Measurements from ENCODE around the gene SMOC2.

SMOC2 gene

DNA sequence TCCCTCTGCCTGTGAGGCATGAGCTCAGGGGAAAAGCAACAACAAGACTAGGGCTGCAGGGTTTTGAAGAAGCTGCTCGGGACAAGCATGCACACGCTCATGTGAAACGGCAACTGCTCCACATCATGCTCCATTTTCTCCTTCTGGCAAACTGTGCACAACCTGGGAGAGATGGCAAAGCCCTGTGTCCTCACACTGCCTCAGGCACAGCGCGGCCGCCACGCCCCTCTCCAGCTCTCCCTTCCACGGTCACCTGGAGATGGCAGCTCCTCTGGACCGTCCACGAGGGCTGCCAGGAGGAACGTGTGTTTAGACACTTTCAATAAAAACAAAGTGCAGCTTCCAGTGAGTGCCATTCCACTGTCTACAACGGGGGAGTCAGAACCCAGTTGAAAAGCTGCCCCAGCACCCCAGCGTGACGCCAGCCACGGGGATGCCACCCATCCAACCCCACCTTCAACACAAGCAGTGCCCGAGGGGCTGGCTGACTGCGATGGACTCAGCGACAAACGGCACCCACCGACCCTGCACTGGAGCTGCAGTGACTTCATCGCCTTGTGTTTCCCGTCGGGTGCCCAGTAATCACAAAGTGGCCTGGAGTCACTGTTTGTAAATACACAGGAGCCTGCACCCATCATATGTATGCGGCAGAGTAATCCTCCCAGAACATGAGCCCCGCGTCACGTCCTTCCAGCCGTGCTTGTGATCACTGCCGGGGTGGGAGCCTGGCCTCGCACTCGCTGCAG, 16.1 kb downstream of the SMOC2 start:
- no peak overlapping the region for H3K4me3 ChIP-seq (ENCODE audit: low read depth in 1 of 5, low read length in 5 of 5)
- H3K9ac ChIP-seq (ENCODE audit: low read length in 5 of 5) = no peak overlapping the region
- peaks cover 0 to 9% (median 6%) of the 10 kb centered on the region in 5 donors for H3K27me3 ChIP-seq (ENCODE audit: control insufficient read depth in 5 of 5, insufficient read depth in 4 of 5, low read length in 5 of 5)
- H3K9me3 ChIP-seq (ENCODE audit: control insufficient read depth in 5 of 5, low read length in 5 of 5) = no peaks in the 10 kb centered on the region
- peaks cover 0 to 13% (median 8%) of the 10 kb centered on the region in 5 donors for H3K4me1 ChIP-seq (ENCODE audit: control insufficient read depth in 5 of 5, insufficient read depth in 5 of 5, low read length in 5 of 5)
- no peak overlapping the region for H3K27ac ChIP-seq (ENCODE audit: low read depth, low read length)
- H3K36me3 ChIP-seq (ENCODE audit: control insufficient read depth in 5 of 5, insufficient read depth in 5 of 5, low read length in 5 of 5) = no peaks in the 10 kb centered on the region

DNA sequence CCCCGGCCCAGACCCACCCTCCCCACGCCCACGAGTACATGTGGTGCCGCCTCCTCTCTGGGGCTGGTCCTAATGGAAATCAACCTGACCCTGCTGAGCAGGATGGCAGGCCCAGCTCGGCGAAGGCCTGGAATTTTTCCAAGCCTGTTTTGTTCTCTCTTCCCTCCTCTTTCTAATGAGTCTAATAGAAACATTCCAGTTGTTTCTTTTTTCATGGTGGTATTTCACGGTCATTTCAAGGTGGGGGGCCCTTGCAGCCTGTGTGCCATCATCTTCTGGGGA, 16.6 kb downstream of the SMOC2 start:
- no peaks in the 10 kb centered on the region for H3K9me3 ChIP-seq (ENCODE audit: control insufficient read depth in 5 of 5, low read length in 5 of 5)
- peaks cover 0 to 9% (median 6%) of the 10 kb centered on the region in 5 donors for H3K27me3 ChIP-seq (ENCODE audit: control insufficient read depth in 5 of 5, insufficient read depth in 4 of 5, low read length in 5 of 5)
- no peak overlapping the region for H3K4me3 ChIP-seq (ENCODE audit: low read depth in 1 of 5, low read length in 5 of 5)
- H3K27ac ChIP-seq (ENCODE audit: low read depth, low read length) = no peak overlapping the region
- peaks cover 0 to 8% (median 6%) of the 10 kb centered on the region in 5 donors for H3K4me1 ChIP-seq (ENCODE audit: control insufficient read depth in 5 of 5, insufficient read depth in 5 of 5, low read length in 5 of 5)
- H3K9ac ChIP-seq (ENCODE audit: low read length in 5 of 5) = no peak overlapping the region
- H3K36me3 ChIP-seq (ENCODE audit: control insufficient read depth in 5 of 5, insufficient read depth in 5 of 5, low read length in 5 of 5) = no peaks in the 10 kb centered on the region

DNA sequence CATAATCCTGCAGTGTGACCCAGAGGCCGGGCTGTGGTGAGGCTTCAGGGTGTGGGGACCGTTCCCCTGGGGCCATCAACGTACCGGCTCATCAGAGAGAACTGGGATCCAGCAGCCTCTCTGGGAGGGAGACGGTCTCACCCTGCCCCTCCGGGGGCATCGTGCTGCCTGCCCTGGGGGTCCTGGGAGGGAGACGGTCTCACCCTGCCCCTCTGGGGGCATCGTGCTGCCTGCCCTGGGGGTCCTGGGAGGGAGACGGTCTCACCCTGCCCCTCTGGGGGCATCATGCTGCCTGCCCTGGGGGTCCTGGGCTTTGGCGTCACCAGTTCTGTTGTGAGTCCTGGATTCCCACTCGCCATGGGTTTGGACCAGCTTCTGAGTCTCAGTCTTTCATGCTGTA, 17.1 kb downstream of the SMOC2 start:
- H3K27me3 ChIP-seq (ENCODE audit: control insufficient read depth in 5 of 5, insufficient read depth in 4 of 5, low read length in 5 of 5) = peaks cover 0 to 9% (median 6%) of the 10 kb centered on the region in 5 donors
- H3K27ac ChIP-seq (ENCODE audit: low read depth, low read length) = no peak overlapping the region
- no peak overlapping the region for H3K4me3 ChIP-seq (ENCODE audit: low read depth in 1 of 5, low read length in 5 of 5)
- H3K36me3 ChIP-seq (ENCODE audit: control insufficient read depth in 5 of 5, insufficient read depth in 5 of 5, low read length in 5 of 5) = no peaks in the 10 kb centered on the region
- peaks cover 0 to 3% (median 1%) of the 10 kb centered on the region in 5 donors for H3K4me1 ChIP-seq (ENCODE audit: control insufficient read depth in 5 of 5, insufficient read depth in 5 of 5, low read length in 5 of 5)
- no peak overlapping the region for H3K9ac ChIP-seq (ENCODE audit: low read length in 5 of 5)
- no peaks in the 10 kb centered on the region for H3K9me3 ChIP-seq (ENCODE audit: control insufficient read depth in 5 of 5, low read length in 5 of 5)

DNA sequence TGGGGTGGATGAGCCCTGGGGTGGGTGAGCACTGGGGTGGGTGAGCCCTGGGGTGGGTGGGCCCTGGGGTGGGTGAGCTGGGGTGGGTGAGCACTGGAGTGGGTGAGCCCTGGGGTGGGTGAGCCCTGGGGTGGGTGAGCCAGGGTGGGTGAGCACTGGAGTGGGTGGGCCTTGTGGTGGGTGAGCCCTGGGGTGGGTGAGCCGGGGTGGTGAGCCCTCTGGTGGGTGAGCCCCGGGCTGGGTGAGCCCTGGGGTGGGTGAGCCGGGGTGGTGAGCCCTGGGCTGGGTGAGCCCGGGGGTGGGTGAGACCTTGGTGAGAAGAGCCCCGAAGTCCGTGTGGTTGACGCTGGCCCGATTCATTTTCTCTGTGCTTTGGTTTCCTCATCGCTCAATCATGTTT, 18.6 kb downstream of the SMOC2 start:
- H3K4me1 ChIP-seq (ENCODE audit: control insufficient read depth in 5 of 5, insufficient read depth in 5 of 5, low read length in 5 of 5) = no peaks in the 10 kb centered on the region

DNA sequence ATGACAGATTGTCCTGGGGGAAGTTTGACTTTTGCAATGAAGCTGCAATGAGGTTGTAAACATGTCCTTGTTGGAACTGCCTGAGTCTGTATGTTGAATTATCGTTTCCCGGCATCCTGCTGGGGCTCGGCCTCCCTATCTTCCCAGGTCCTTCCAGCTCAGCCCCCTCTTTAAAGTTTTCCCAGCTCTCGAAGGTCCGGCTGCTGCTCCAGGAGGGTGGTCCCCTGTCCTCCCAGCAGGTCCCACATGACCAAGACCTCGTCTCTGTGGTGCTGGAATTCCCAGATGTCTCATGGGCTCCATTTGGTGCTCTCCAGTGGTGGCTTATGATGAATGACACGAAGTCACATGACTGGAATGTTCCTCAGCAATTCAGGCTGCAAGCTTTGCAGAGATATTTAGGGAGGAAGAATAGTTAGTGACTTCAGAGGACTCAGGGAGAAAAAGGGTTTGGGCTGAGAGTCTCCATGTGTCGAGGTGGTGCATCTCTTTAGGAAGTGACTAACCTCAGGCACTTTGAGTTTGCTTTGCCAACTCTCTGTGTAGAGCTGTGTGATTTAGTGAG, 21.4 kb downstream of the SMOC2 start:
- Histone ChIP-seq H3K9me3 (ENCODE audit: control insufficient read depth in 5 of 5, low read length in 5 of 5) (no peaks in the 10 kb centered on the region), H3K27ac (ENCODE audit: low read depth, low read length) (no peak overlapping the region), H3K27me3 (ENCODE audit: control insufficient read depth in 5 of 5, insufficient read depth in 4 of 5, low read length in 5 of 5) (peaks cover 0 to 6% (median 0%) of the 10 kb centered on the region in 5 donors), H3K9ac (ENCODE audit: low read length in 5 of 5) (no peak overlapping the region), H3K36me3 (ENCODE audit: control insufficient read depth in 5 of 5, insufficient read depth in 5 of 5, low read length in 5 of 5) (no peaks in the 10 kb centered on the region), H3K4me1 (ENCODE audit: control insufficient read depth in 5 of 5, insufficient read depth in 5 of 5, low read length in 5 of 5) (no peaks in the 10 kb centered on the region), H3K4me3 (ENCODE audit: low read depth in 1 of 5, low read length in 5 of 5) (no peak overlapping the region)

More for the DNA sequence above, 18.6 kb downstream of the SMOC2 start:
- H3K9me3 ChIP-seq (ENCODE audit: control insufficient read depth in 5 of 5, low read length in 5 of 5) = no peaks in the 10 kb centered on the region
- peaks cover 0 to 7% (median 6%) of the 10 kb centered on the region in 5 donors for H3K27me3 ChIP-seq (ENCODE audit: control insufficient read depth in 5 of 5, insufficient read depth in 4 of 5, low read length in 5 of 5)
- no peak overlapping the region for H3K27ac ChIP-seq (ENCODE audit: low read depth, low read length)
- H3K9ac ChIP-seq (ENCODE audit: low read length in 5 of 5) = no peak overlapping the region
- H3K4me3 ChIP-seq (ENCODE audit: low read depth in 1 of 5, low read length in 5 of 5) = no peak overlapping the region
- H3K36me3 ChIP-seq (ENCODE audit: control insufficient read depth in 5 of 5, insufficient read depth in 5 of 5, low read length in 5 of 5) = no peaks in the 10 kb centered on the region

DNA sequence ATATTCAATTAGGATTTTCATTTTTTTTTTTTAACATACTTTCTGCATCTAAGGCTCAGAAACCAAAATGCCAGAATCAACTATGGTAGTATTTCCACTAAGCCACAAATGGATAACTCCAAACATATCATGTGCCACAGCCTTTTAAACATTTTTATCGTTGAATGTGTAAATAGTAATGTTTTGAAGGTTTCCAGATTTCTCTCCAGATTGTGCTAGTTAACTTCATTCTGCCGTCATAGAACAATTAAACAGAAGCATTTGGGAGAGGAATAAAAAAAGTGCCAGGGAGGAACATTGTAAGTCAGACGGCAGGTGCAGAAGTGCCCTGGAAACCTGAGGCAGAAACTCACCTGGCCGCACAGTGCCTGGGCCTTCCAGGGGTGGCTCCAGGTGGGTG, 23.6 kb downstream of the SMOC2 start:
- Histone ChIP-seq H3K9ac (ENCODE audit: low read length in 5 of 5) (no peak overlapping the region), H3K36me3 (ENCODE audit: control insufficient read depth in 5 of 5, insufficient read depth in 5 of 5, low read length in 5 of 5) (no peaks in the 10 kb centered on the region), H3K4me1 (ENCODE audit: control insufficient read depth in 5 of 5, insufficient read depth in 5 of 5, low read length in 5 of 5) (no peaks in the 10 kb centered on the region), H3K27ac (ENCODE audit: low read depth, low read length) (no peak overlapping the region), H3K4me3 (ENCODE audit: low read depth in 1 of 5, low read length in 5 of 5) (no peak overlapping the region), H3K9me3 (ENCODE audit: control insufficient read depth in 5 of 5, low read length in 5 of 5) (no peaks in the 10 kb centered on the region), H3K27me3 (ENCODE audit: control insufficient read depth in 5 of 5, insufficient read depth in 4 of 5, low read length in 5 of 5) (peaks cover 0 to 4% (median 0%) of the 10 kb centered on the region in 5 donors)

DNA sequence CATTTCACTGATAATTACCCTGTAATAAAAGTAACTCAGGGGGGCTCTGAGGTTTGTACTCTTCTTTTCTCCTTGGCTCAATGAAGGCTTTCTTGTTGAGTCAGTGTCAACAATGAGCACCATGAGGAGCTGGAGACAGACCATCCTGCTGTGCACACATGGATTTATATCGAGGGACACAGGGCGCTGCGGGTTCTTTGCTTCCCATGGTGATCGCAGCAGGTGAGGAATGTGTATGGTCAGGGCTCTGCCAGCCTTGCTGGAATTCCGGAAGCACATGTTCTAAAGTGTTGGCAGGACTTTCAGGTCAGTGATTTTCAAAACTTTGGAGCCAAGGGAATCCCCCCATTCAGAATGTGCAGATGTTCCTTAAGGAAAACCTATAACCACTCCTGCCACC, 27.1 kb downstream of the SMOC2 start:
- peaks cover 0 to 4% (median 0%) of the 10 kb centered on the region in 5 donors for H3K27me3 ChIP-seq (ENCODE audit: control insufficient read depth in 5 of 5, insufficient read depth in 4 of 5, low read length in 5 of 5)
- no peak overlapping the region for H3K9ac ChIP-seq (ENCODE audit: low read length in 5 of 5)
- no peaks in the 10 kb centered on the region for H3K4me1 ChIP-seq (ENCODE audit: control insufficient read depth in 5 of 5, insufficient read depth in 5 of 5, low read length in 5 of 5)
- no peaks in the 10 kb centered on the region for H3K36me3 ChIP-seq (ENCODE audit: control insufficient read depth in 5 of 5, insufficient read depth in 5 of 5, low read length in 5 of 5)
- H3K27ac ChIP-seq (ENCODE audit: low read depth, low read length) = no peak overlapping the region
- H3K9me3 ChIP-seq (ENCODE audit: control insufficient read depth in 5 of 5, low read length in 5 of 5) = peaks cover 0 to 4% (median 0%) of the 10 kb centered on the region in 5 donors
- no peak overlapping the region for H3K4me3 ChIP-seq (ENCODE audit: low read depth in 1 of 5, low read length in 5 of 5)

DNA sequence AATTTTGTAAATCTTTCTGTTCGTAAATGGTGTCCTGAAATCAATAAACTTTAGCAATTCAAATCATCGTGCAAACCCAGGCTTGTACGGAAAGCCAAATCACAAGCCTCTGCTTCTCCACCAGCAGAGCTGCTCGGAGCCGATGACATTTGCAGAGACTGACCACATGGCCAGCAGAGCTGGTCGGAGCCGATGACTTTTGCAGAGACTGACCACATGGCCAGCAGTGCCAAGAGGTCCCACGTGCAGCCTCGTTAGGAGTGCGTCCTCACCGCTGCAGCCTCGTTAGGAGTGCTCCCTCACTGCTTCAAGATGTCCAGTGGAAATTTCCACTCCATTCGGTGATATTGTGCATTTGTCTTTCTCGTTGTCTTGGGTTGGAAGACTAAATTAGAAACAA, 28.5 kb downstream of the SMOC2 start:
- Histone ChIP-seq H3K36me3 (ENCODE audit: control insufficient read depth in 5 of 5, insufficient read depth in 5 of 5, low read length in 5 of 5) (no peaks in the 10 kb centered on the region), H3K27me3 (ENCODE audit: control insufficient read depth in 5 of 5, insufficient read depth in 4 of 5, low read length in 5 of 5) (peaks cover 0 to 8% (median 2%) of the 10 kb centered on the region in 5 donors), H3K4me1 (ENCODE audit: control insufficient read depth in 5 of 5, insufficient read depth in 5 of 5, low read length in 5 of 5) (no peaks in the 10 kb centered on the region), H3K9me3 (ENCODE audit: control insufficient read depth in 5 of 5, low read length in 5 of 5) (peaks cover 0 to 4% (median 0%) of the 10 kb centered on the region in 5 donors), H3K27ac (ENCODE audit: low read depth, low read length) (no peak overlapping the region), H3K9ac (ENCODE audit: low read length in 5 of 5) (no peak overlapping the region), H3K4me3 (ENCODE audit: low read depth in 1 of 5, low read length in 5 of 5) (no peak overlapping the region)

DNA sequence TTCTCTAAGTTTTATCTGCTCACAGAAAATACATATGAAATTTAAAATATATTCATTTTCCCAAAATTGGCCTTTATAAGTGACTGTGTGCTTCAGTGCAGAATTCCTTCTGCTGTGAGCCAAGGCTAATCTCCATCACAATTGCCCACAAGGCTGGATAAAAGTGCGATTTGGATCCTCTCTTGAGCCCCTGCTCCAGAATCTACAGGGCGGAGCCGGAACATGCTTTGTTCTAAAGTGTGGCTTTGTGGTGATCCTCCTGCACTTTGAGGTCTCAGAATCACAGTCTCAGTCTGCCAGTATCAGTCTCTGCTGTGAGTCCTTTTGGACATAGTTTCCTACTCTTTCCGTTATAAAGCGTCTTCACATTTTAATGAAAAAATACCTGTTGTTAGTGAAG, 28.9 kb downstream of the SMOC2 start:
- no peaks in the 10 kb centered on the region for H3K36me3 ChIP-seq (ENCODE audit: control insufficient read depth in 5 of 5, insufficient read depth in 5 of 5, low read length in 5 of 5)
- no peak overlapping the region for H3K27ac ChIP-seq (ENCODE audit: low read depth, low read length)
- H3K27me3 ChIP-seq (ENCODE audit: control insufficient read depth in 5 of 5, insufficient read depth in 4 of 5, low read length in 5 of 5) = peaks cover 0 to 8% (median 2%) of the 10 kb centered on the region in 5 donors
- no peak overlapping the region for H3K4me3 ChIP-seq (ENCODE audit: low read depth in 1 of 5, low read length in 5 of 5)
- H3K9ac ChIP-seq (ENCODE audit: low read length in 5 of 5) = no peak overlapping the region
- H3K9me3 ChIP-seq (ENCODE audit: control insufficient read depth in 5 of 5, low read length in 5 of 5) = peaks cover 0 to 4% (median 0%) of the 10 kb centered on the region in 5 donors
- no peaks in the 10 kb centered on the region for H3K4me1 ChIP-seq (ENCODE audit: control insufficient read depth in 5 of 5, insufficient read depth in 5 of 5, low read length in 5 of 5)

DNA sequence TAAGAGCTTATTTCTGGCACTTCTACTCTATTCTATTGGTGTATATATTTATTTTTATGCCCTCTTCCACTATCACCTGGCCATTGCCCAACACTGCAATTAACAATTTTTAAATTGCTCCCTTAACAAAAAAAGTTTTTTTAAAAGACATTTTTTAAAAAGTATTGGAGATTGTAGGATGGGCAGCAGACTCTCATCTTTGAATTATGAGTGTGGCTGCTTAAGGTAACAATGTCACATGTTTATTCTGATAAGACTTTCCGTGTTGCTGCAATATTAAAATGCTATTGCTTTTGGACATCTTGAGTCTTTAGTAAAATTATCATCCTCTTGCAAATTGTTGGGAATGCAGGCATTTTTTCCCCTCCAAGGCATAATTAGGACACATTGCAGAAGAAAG, 31.4 kb downstream of the SMOC2 start:
- Histone ChIP-seq H3K9me3 (ENCODE audit: control insufficient read depth in 5 of 5, low read length in 5 of 5) (peaks cover 0 to 4% (median 0%) of the 10 kb centered on the region in 5 donors), H3K4me1 (ENCODE audit: control insufficient read depth in 5 of 5, insufficient read depth in 5 of 5, low read length in 5 of 5) (no peaks in the 10 kb centered on the region), H3K9ac (ENCODE audit: low read length in 5 of 5) (no peak overlapping the region), H3K27me3 (ENCODE audit: control insufficient read depth in 5 of 5, insufficient read depth in 4 of 5, low read length in 5 of 5) (peaks cover 0 to 5% (median 2%) of the 10 kb centered on the region in 5 donors), H3K27ac (ENCODE audit: low read depth, low read length) (no peak overlapping the region), H3K4me3 (ENCODE audit: low read depth in 1 of 5, low read length in 5 of 5) (no peak overlapping the region), H3K36me3 (ENCODE audit: control insufficient read depth in 5 of 5, insufficient read depth in 5 of 5, low read length in 5 of 5) (no peaks in the 10 kb centered on the region)
